NK-92 (cell line): ENCODE measurements around the gene EGLN3.

ENCODE experiments used
- DNase-seq: peaks from one replicate; lab custom pipeline; 2025; ENCODE audit not compliant: unreplicated experiment; lab: John Stamatoyannopoulos, UW

The EGLN3 gene

GRCh38 chr14:33915682-33916081 lies 35.2 kb downstream of the EGLN3 start:
- DNase-seq, result no peak

- DNase-seq, result no peak
These were observed 36.0 kb downstream of the EGLN3 start for GRCh38 chr14:33914676-33915516.

- no peak for DNase-seq
These were observed 39.8 kb downstream of the EGLN3 start for GRCh38 chr14:33911046-33911445.

GRCh38 chr14:33910435-33910834 lies 40.4 kb downstream of the EGLN3 start:
- no peak for DNase-seq

- no peak for DNase-seq
These were observed 41.3 kb downstream of the EGLN3 start for GRCh38 chr14:33909380-33910084.

- no peak for DNase-seq
These were observed 42.2 kb downstream of the EGLN3 start for GRCh38 chr14:33908540-33909223.

GRCh38 chr14:33906968-33907367 lies 43.9 kb downstream of the EGLN3 start:
- no peak for DNase-seq

GRCh38 chr14:33904609-33905008 lies 46.3 kb downstream of the EGLN3 start:
- no peak for DNase-seq

GRCh38 chr14:33903369-33903768 lies 47.5 kb downstream of the EGLN3 start:
- no peak for DNase-seq

- DNase-seq, result no peak
These were observed 48.5 kb downstream of the EGLN3 start for GRCh38 chr14:33902363-33902762.

- DNase-seq, result no peak
These were observed 49.3 kb downstream of the EGLN3 start for GRCh38 chr14:33901426-33902155.

- DNase-seq, result no peak
These were observed 50.2 kb downstream of the EGLN3 start for GRCh38 chr14:33900706-33901105.

GRCh38 chr14:33899723-33900341 lies 51.0 kb downstream of the EGLN3 start:
- no peak for DNase-seq

- no peak for DNase-seq
These were observed 52.9 kb downstream of the EGLN3 start for GRCh38 chr14:33897878-33898535.

- no peak for DNase-seq
These were observed 53.5 kb downstream of the EGLN3 start for GRCh38 chr14:33897382-33897781.

GRCh38 chr14:33894339-33894738 lies 56.5 kb downstream of the EGLN3 start:
- DNase-seq, result no peak

- no peak for DNase-seq
These were observed 59.2 kb downstream of the EGLN3 start for GRCh38 chr14:33891700-33892099.

- no peak for DNase-seq
These were observed 66.0 kb downstream of the EGLN3 start for GRCh38 chr14:33884916-33885315.

- DNase-seq, result no peak
These were observed 70.5 kb downstream of the EGLN3 start for GRCh38 chr14:33880330-33880729.

- no peak for DNase-seq
These were observed 71.1 kb downstream of the EGLN3 start for GRCh38 chr14:33879684-33880286.
